ENCODE measurements around the gene MINK1.

DNA sequence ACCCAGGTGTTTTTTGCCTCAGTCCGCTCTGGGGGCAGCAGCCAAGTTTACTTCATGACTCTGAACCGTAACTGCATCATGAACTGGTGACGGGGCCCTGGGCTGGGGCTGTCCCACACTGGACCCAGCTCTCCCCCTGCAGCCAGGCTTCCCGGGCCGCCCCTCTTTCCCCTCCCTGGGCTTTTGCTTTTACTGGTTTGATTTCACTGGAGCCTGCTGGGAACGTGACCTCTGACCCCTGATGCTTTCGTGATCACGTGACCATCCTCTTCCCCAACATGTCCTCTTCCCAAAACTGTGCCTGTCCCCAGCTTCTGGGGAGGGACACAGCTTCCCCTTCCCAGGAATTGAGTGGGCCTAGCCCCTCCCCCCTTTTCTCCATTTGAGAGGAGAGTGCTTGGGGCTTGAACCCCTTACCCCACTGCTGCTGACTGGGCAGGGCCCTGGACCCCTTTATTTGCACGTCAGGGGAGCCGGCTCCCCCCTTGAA is 64.1 kb downstream of the MINK1 start:
- TF ChIP-seq POLR2A (IDR thresholded peaks at IDR 0.05) (no peak), CTCF (IDR thresholded peaks at IDR 0.05) (no peak), EP300 (IDR thresholded peaks at IDR 0.05; ENCODE audit: low read depth) (no peak), POLR2AphosphoS5 (IDR thresholded peaks at IDR 0.05) (no peak)

Measured in transverse colon (tissue), 4 donors.